HFFc6 (cell line): ENCODE data around the gene U2AF2. TPM values are rescaled to one million over a fixed set of nuclear protein-coding genes. Genes with fewer than 3 reads are reported as not detected.

Experiments
- DNase-seq: peaks from one replicate; pipeline ENCODE4 v3.0.0-alpha.2; 2018
- H3K27ac Mint-ChIP-seq: 2 replicates; pipeline ENCODE4 v1.8.0; 2020; ENCODE audit warnings: mild to moderate bottlenecking, mixed read lengths
- H3K27me3 Mint-ChIP-seq: 2 replicates; pipeline ENCODE4 v1.8.0; 2021; ENCODE audit warnings: mild to moderate bottlenecking, moderate library complexity, mixed read lengths; ENCODE audit not compliant: insufficient read depth
- H3K36me3 Mint-ChIP-seq: 2 replicates; pipeline ENCODE4 v1.8.0; 2021; ENCODE audit warnings: low read depth, mixed read lengths
- H3K4me1 Mint-ChIP-seq: 2 replicates; pipeline ENCODE4 v1.8.0; 2020; ENCODE audit warnings: low read depth, mixed read lengths
- H3K4me3 Mint-ChIP-seq: 2 replicates; pipeline ENCODE4 v1.8.0; 2020; ENCODE audit warnings: mild to moderate bottlenecking, moderate library complexity, mixed read lengths
- H3K9me3 Mint-ChIP-seq: 2 replicates; pipeline ENCODE4 v1.8.0; 2020; ENCODE audit warnings: mild to moderate bottlenecking, mixed read lengths
- CTCF ChIP-seq: fragments of 200-600 bp; sonication (generic); IDR thresholded peaks from 2 replicates; pipeline ENCODE4 v1.5.0; 2021; ENCODE audit warnings: antibody characterized with exemption, mild to moderate bottlenecking
- total RNA-seq, 6 experiments: library from RNA; stranded (reverse); fragmentation: NEBNext Ultra II Directional; extraction: Animal tissue kit (Norgen Biotek cat#: 25700); gene quantifications; 2 replicates in 1 of 6; 3 replicates in 5 of 6; pipeline ENCODE4 v1.2.3, GENCODE V29; 2021

U2AF2 gene
- total RNA-seq, 6 experiments from 2014 or later = 212 to 241 (median 226) TPM

- H3K9me3 Mint-ChIP-seq = no peaks in the 10 kb centered on the region
- H3K4me3 Mint-ChIP-seq = peak overlapping the region; percentile 85
- peaks cover 7% of the 10 kb centered on the region; the same call in 1 of the 2 replicates for H3K36me3 Mint-ChIP-seq
- H3K4me1 Mint-ChIP-seq = peaks cover 18% of the 10 kb centered on the region
- H3K27me3 Mint-ChIP-seq = peaks cover 4% of the 10 kb centered on the region
- no peak overlapping the region for H3K27ac Mint-ChIP-seq
- no peak for TF ChIP-seq CTCF
- DNase-seq = no peak
These were observed 5.3 kb upstream of the U2AF2 start for GRCh38 chr19:55649268-55650125.

DNA sequence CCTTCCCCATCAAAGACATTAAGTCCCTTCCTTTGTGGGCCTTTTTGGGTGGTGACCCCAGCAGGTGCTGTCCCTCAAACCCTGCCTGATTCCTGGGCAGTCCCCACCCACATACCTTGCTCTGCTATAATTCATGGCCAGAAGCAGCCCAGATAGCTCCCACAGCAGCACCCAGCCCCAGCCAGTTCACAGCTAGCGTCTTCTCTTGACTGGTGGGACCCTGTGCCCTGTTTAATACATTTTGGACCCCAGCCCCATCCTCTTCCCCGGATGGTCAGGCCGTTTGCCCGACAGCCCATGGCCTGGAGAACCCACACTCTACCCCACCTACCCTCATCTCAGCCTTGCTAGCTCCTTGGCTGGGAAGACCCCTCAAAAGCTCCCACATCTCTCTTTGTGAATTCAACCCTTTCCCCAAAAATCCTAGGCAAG, 4.7 kb upstream of the U2AF2 start:
- no peak overlapping the region for H3K27ac Mint-ChIP-seq
- H3K4me3 Mint-ChIP-seq = no peak overlapping the region
- peaks cover 6% of the 10 kb centered on the region; the same call in 1 of the 2 replicates for H3K36me3 Mint-ChIP-seq
- TF ChIP-seq CTCF = no peak
- DNase-seq = no peak
- H3K9me3 Mint-ChIP-seq = no peaks in the 10 kb centered on the region
- peaks cover 4% of the 10 kb centered on the region for H3K27me3 Mint-ChIP-seq
- H3K4me1 Mint-ChIP-seq = peaks cover 18% of the 10 kb centered on the region

DNA sequence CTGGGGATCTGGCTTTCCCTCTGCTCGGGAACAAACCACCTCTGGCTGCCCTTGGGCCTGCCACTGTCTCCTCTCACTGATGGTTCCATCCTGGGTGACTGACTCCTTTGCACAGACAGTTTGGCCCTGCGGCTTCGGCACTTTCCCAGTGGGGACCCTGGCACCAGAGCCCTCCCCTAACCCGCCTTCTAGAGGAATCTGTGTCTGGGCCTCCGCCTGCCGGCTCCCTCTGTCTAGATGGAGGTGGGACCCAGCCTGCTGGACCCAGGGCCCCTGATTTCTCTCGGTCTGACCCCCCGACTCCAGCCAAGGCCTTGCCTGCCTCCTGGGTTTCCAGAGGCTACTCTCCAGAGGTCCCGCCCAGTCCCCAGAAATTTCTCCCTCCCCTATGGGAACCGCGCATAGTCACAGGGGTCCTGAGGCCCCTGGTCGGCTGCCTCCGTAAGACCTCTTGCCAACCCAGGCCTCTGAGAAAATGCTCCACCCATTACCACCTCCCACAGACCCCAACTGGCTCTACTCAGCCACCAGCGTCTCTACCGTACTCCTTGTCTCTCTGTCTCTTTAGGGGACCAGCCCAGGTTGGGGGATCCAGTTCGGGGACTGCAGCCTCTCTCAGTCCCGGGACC, 4.1 kb upstream of the U2AF2 start:
- Mint-ChIP-seq H3K4me3 (no peak overlapping the region), H3K27me3 (peaks cover 4% of the 10 kb centered on the region)

DNA sequence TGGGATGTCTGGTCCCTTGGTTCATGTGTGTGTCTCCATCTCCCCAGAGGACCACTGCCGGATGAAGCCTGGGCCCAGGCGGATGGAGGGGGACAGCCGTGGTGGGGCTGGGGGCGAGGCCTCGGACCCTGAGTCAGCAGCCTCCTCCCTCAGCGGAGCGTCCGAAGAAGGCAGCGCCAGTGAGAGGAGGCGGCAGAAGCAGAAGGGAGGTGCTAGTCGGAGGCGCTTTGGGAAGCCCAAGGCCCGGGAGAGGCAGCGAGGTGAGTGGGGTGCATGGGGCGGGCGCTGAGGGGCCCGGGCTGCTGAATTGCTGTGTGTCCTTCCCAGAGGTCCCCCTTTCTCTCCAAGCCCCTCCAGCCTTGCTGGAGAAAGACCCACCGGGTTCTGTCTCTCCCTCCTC, 3.6 kb upstream of the U2AF2 start:
- DNase-seq = no peak
- no peak for TF ChIP-seq CTCF
- Mint-ChIP-seq H3K4me3 (no peak overlapping the region), H3K27me3 (peaks cover 6% of the 10 kb centered on the region), H3K36me3 (peaks cover 10% of the 10 kb centered on the region), H3K4me1 (peaks cover 19% of the 10 kb centered on the region), H3K27ac (no peak overlapping the region), H3K9me3 (no peaks in the 10 kb centered on the region)

More for the DNA sequence above, 4.1 kb upstream of the U2AF2 start:
- no peak for DNase-seq
- Mint-ChIP-seq H3K4me1 (peaks cover 14% of the 10 kb centered on the region), H3K9me3 (no peaks in the 10 kb centered on the region), H3K36me3 (peaks cover 5% of the 10 kb centered on the region), H3K27ac (no peak overlapping the region)
- no peak for TF ChIP-seq CTCF

- no peak for TF ChIP-seq CTCF
- no peak overlapping the region for H3K27ac Mint-ChIP-seq
- H3K36me3 Mint-ChIP-seq = peaks cover 12% of the 10 kb centered on the region
- DNase-seq = no peak
- no peaks in the 10 kb centered on the region for H3K9me3 Mint-ChIP-seq
- no peak overlapping the region for H3K4me3 Mint-ChIP-seq
- peaks cover 6% of the 10 kb centered on the region for H3K27me3 Mint-ChIP-seq
- peaks cover 23% of the 10 kb centered on the region for H3K4me1 Mint-ChIP-seq
These were observed 2.3 kb upstream of the U2AF2 start for GRCh38 chr19:55652311-55653128.
